Vagina (tissue), 2 donors: ENCODE results near the gene ATXN2L. TPM values are rescaled to one million over a fixed set of nuclear protein-coding genes. Genes with fewer than 3 reads are reported as not detected.

ENCODE experiments used
- DNase-seq, 2 donors: peaks; one replicate each; pipeline ENCODE4 v3.0.0-alpha.2; 2017; ENCODE audit errors: extremely low spot score in 2 of 2
- H3K27ac ChIP-seq: fragments of 200-600 bp; sonication (generic); one replicate; pipeline ENCODE4 v1.5.1; 2019
- H3K27me3 ChIP-seq: fragments of 200-600 bp; sonication (generic); one replicate; pipeline ENCODE4 v1.5.1; 2019
- H3K36me3 ChIP-seq, 2 donors: fragments of 200-600 bp; sonication (generic); one replicate each; pipeline ENCODE4 v1.5.1; 2017 to 2019
- H3K4me1 ChIP-seq: fragments of 200-600 bp; sonication (generic); one replicate; pipeline ENCODE4 v1.5.1; 2019
- H3K4me3 ChIP-seq, 2 donors: fragments of 200-600 bp; sonication (generic); 1 replicate in 1 of 2; 2 replicates in 1 of 2; pipeline ENCODE4 v1.5.1; 2016 to 2019
- H3K9me3 ChIP-seq: fragments of 200-600 bp; sonication (generic); one replicate; pipeline ENCODE4 v1.5.1; 2019
- CTCF ChIP-seq, 3 experiments: fragments of 450-650 bp in 2 of 3; fragments of 200-600 bp in 1 of 3; sonication (generic) in 1 of 3; IDR thresholded peaks; one replicate each; pipeline ENCODE4 v1.5.1; 2017 to 2019; ENCODE audit warnings: antibody characterized with exemption in 3 of 3, mild to moderate bottlenecking in 2 of 3, moderate library complexity in 2 of 3
- POLR2A ChIP-seq, 2 donors: fragments of 450-650 bp; IDR thresholded peaks; one replicate each; pipeline ENCODE4 v1.6.1; 2017; ENCODE audit warnings: antibody characterized with exemption in 2 of 2, mild to moderate bottlenecking in 2 of 2, moderate library complexity in 2 of 2
- POLR2AphosphoS5 ChIP-seq, 2 donors: sonication (generic); formaldehyde crosslinking; IDR thresholded peaks; one replicate each; pipeline ENCODE4 v1.9.0; 2017; ENCODE audit warnings: antibody characterized with exemption in 2 of 2, mild to moderate bottlenecking in 2 of 2, low read depth in 1 of 2; ENCODE audit not compliant: insufficient read depth in 1 of 2
- intact Hi-C: fragments of 100-400 bp; cut with DNase I; formaldehyde crosslinking; loops from one replicate; pipeline ENCODE4 v1.15.1; 2023
- total RNA-seq: library from RNA; depleted of rRNA; stranded (reverse); fragments of >200 nt; gene quantifications from one replicate; pipeline ENCODE4 v1.2.3, GENCODE V29; 2016

The ATXN2L gene
- total RNA-seq, 1 donor from 2014 or later = 76.4 TPM

- H3K4me1 ChIP-seq = peaks cover 15% of the 10 kb centered on the region
- no peak overlapping the region for H3K4me3 ChIP-seq
- TF ChIP-seq CTCF (IDR thresholded peaks at IDR 0.05) (no peak), POLR2A (IDR thresholded peaks at IDR 0.05) (no peak), POLR2AphosphoS5 (IDR thresholded peaks at IDR 0.05; ENCODE audit: insufficient read depth in 1 of 2, low read depth in 1 of 2) (no peak)
- intact Hi-C loops = no loop called here
- H3K27ac ChIP-seq = no peak overlapping the region
- no peak for DNase-seq
- no peaks in the 10 kb centered on the region for H3K27me3 ChIP-seq
- no peaks in the 10 kb centered on the region for H3K9me3 ChIP-seq
- no peaks in the 10 kb centered on the region for H3K36me3 ChIP-seq
Measured at GRCh38 chr16:28859326-28859725, 36.5 kb downstream of the ATXN2L start.

- intact Hi-C loops = no loop called here
- Histone ChIP-seq H3K27ac (peak overlapping the region; percentile 92), H3K27me3 (no peaks in the 10 kb centered on the region), H3K4me3 (peak overlapping the region; percentile 80 to 94), H3K9me3 (no peaks in the 10 kb centered on the region), H3K36me3 (peaks cover 0 to 26% of the 10 kb centered on the region in 2 donors), H3K4me1 (peaks cover 36% of the 10 kb centered on the region)
- TF ChIP-seq CTCF (IDR thresholded peaks at IDR 0.05) = no peak
- no peak for TF ChIP-seq POLR2AphosphoS5 (IDR thresholded peaks at IDR 0.05; ENCODE audit: insufficient read depth in 1 of 2, low read depth in 1 of 2)
- no peak for TF ChIP-seq POLR2A (IDR thresholded peaks at IDR 0.05)
- no peak for DNase-seq
Measured at GRCh38 chr16:28863929-28864793, 41.4 kb downstream of the ATXN2L start.

GRCh38 chr16:28865001-28865688, 42.3 kb downstream of the ATXN2L start:
- Histone ChIP-seq H3K4me1 (peaks cover 36% of the 10 kb centered on the region), H3K36me3 (peaks cover 0 to 36% of the 10 kb centered on the region in 2 donors), H3K9me3 (no peaks in the 10 kb centered on the region), H3K4me3 (no peak overlapping the region), H3K27me3 (no peaks in the 10 kb centered on the region), H3K27ac (no peak overlapping the region)
- no peak for TF ChIP-seq CTCF (IDR thresholded peaks at IDR 0.05)
- TF ChIP-seq POLR2A (IDR thresholded peaks at IDR 0.05) = no peak
- TF ChIP-seq POLR2AphosphoS5 (IDR thresholded peaks at IDR 0.05; ENCODE audit: insufficient read depth in 1 of 2, low read depth in 1 of 2) = no peak
- DNase-seq = no peak
- intact Hi-C loops = no loop called here

GRCh38 chr16:28865722-28866453, 43.1 kb downstream of the ATXN2L start:
- Histone ChIP-seq H3K27ac (no peak overlapping the region), H3K4me3 (no peak overlapping the region), H3K9me3 (no peaks in the 10 kb centered on the region), H3K36me3 (peaks cover 0 to 43% of the 10 kb centered on the region in 2 donors), H3K27me3 (no peaks in the 10 kb centered on the region), H3K4me1 (peaks cover 36% of the 10 kb centered on the region)
- TF ChIP-seq POLR2AphosphoS5 (IDR thresholded peaks at IDR 0.05; ENCODE audit: insufficient read depth in 1 of 2, low read depth in 1 of 2) (no peak), POLR2A (IDR thresholded peaks at IDR 0.05) (no peak), CTCF (IDR thresholded peaks at IDR 0.05) (no peak)
- intact Hi-C loops = no loop called here
- DNase-seq = no peak
